Measurements from ENCODE around the gene SUSD3. TPM values are rescaled to one million over a fixed set of nuclear protein-coding genes. Genes with fewer than 3 reads are reported as not detected.

Gene SUSD3
- total and polyA plus RNA-seq, 10 of the 15 experiments (the other 5 are each of a cell fraction or from before 2014, with no cell fraction given) = 2.5 to 92.0 (median 31.1) TPM

DNA sequence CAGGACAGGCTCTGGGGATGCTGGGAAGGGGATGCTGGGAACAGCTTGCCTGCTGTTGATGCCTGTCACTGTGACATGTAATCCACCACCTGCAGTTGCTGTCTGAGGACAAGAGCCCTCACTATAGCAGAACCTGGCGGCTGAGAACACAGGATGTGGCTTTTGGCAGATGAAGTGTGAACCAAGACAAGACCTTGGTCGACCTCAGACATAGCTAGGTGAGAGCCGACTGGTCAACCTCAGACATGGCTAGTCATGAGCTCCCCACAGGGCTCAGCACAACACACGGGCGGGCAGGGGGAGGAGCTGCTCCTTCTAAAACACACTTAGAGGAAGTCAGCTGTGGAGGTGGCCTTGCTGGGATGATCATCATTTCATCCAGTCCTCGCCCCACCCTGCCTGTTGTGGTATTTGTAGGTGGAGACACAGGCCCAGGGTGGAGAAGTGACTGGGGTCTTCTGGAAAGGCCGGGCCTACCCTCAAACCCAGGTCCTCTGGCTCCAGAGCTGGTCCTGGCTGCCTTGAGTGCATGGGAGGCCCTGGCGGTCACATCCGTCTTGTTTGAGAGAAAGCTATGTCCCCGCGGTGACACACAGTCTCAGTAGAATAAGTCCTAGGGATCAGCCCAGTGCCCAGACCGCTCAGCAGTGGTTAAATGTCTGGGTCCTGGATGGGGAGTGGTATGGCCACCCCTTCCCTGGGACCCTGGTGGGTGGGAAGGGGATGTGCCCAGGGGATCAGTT is 6.1 kb downstream of the SUSD3 start (continued):
- no peak; the same call in 1 of the 2 replicates for TF ChIP-seq SMC3 (IDR thresholded peaks at IDR 0.05; ENCODE audit: borderline replicate concordance, low read length)
- no peak for TF ChIP-seq CREB1 (IDR thresholded peaks at IDR 0.05; ENCODE audit: low read depth)
- TF ChIP-seq SREBF2 (IDR thresholded peaks at IDR 0.05; ENCODE audit: low read length) = no peak
- TF ChIP-seq EGR1 (IDR thresholded peaks at IDR 0.05; ENCODE audit: borderline replicate concordance in 1 of 2, low read depth in 2 of 2, low read length in 2 of 2) = no peak
- peak; percentile 69; the same call in 1 of the 2 replicates for TF ChIP-seq BCL11A (IDR thresholded peaks at IDR 0.05; ENCODE audit: low read depth, low read length)
- TF ChIP-seq, protein P1, sequence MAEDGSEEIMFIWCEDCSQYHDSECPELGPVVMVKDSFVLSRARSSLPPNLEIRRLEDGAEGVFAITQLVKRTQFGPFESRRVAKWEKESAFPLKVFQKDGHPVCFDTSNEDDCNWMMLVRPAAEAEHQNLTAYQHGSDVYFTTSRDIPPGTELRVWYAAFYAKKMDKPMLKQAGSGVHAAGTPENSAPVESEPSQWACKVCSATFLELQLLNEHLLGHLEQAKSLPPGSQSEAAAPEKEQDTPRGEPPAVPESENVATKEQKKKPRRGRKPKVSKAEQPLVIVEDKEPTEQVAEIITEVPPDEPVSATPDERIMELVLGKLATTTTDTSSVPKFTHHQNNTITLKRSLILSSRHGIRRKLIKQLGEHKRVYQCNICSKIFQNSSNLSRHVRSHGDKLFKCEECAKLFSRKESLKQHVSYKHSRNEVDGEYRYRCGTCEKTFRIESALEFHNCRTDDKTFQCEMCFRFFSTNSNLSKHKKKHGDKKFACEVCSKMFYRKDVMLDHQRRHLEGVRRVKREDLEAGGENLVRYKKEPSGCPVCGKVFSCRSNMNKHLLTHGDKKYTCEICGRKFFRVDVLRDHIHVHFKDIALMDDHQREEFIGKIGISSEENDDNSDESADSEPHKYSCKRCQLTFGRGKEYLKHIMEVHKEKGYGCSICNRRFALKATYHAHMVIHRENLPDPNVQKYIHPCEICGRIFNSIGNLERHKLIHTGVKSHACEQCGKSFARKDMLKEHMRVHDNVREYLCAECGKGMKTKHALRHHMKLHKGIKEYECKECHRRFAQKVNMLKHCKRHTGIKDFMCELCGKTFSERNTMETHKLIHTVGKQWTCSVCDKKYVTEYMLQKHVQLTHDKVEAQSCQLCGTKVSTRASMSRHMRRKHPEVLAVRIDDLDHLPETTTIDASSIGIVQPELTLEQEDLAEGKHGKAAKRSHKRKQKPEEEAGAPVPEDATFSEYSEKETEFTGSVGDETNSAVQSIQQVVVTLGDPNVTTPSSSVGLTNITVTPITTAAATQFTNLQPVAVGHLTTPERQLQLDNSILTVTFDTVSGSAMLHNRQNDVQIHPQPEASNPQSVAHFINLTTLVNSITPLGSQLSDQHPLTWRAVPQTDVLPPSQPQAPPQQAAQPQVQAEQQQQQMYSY (CRISPR knock-in tag; IDR thresholded peaks at IDR 0.05) = no peak
- TF ChIP-seq NFYA (IDR thresholded peaks at IDR 0.05; ENCODE audit: borderline replicate concordance, low read depth, low read length) = no peak
- TF ChIP-seq NFIC (IDR thresholded peaks at IDR 0.05; ENCODE audit: low read depth, low read length) = no peak
- 0 out of 2 replicates have a peak, but pooled peaks have one; percentile 27 for TF ChIP-seq ZSCAN29 (IDR thresholded peaks at IDR 0.05)
- TF ChIP-seq POLR2AphosphoS5 (IDR thresholded peaks at IDR 0.05; ENCODE audit: low read length) = peak; percentile 91
- no peak for TF ChIP-seq BRCA1 (IDR thresholded peaks at IDR 0.05; ENCODE audit: low read depth, low read length)
- peak; percentile 100 for TF ChIP-seq NR2F1 (conservative IDR thresholded peaks at IDR 0.05)
- TF ChIP-seq JUNB (IDR thresholded peaks at IDR 0.05) = no peak
- peak; percentile 85 for TF ChIP-seq SP1 (IDR thresholded peaks at IDR 0.05; ENCODE audit: low read depth, low read length)
- TF ChIP-seq MTA3 (IDR thresholded peaks at IDR 0.05; ENCODE audit: borderline replicate concordance, low read length) = no peak
- no peak; the same call in 1 of the 2 replicates for TF ChIP-seq RAD21 (IDR thresholded peaks at IDR 0.05; ENCODE audit: insufficient read depth, low read depth, low read length)
- TF ChIP-seq GATAD2B (conservative IDR thresholded peaks at IDR 0.05; ENCODE audit: low read depth) = peak; percentile 89
- no peak for TF ChIP-seq GABPA (IDR thresholded peaks at IDR 0.05; ENCODE audit: low read depth)
- TF ChIP-seq CREM (IDR thresholded peaks at IDR 0.05; ENCODE audit: low read depth) = peak; percentile 66
- TF ChIP-seq, protein P2, sequence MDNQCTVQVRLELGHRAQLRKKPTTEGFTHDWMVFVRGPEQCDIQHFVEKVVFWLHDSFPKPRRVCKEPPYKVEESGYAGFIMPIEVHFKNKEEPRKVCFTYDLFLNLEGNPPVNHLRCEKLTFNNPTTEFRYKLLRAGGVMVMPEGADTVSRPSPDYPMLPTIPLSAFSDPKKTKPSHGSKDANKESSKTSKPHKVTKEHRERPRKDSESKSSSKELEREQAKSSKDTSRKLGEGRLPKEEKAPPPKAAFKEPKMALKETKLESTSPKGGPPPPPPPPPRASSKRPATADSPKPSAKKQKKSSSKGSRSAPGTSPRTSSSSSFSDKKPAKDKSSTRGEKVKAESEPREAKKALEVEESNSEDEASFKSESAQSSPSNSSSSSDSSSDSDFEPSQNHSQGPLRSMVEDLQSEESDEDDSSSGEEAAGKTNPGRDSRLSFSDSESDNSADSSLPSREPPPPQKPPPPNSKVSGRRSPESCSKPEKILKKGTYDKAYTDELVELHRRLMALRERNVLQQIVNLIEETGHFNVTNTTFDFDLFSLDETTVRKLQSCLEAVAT (IDR thresholded peaks at IDR 0.05) = peak; percentile 100
- TF ChIP-seq, protein P3, sequence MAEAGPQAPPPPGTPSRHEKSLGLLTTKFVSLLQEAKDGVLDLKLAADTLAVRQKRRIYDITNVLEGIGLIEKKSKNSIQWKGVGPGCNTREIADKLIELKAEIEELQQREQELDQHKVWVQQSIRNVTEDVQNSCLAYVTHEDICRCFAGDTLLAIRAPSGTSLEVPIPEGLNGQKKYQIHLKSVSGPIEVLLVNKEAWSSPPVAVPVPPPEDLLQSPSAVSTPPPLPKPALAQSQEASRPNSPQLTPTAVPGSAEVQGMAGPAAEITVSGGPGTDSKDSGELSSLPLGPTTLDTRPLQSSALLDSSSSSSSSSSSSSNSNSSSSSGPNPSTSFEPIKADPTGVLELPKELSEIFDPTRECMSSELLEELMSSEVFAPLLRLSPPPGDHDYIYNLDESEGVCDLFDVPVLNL (IDR thresholded peaks at IDR 0.05; ENCODE audit: low read depth, low read length) = no peak
